SIG-M5 (cell line): ENCODE measurements around the gene CCDC27.

Experiments
- DNase-seq: peaks from one replicate; lab custom pipeline; 2025; lab: John Stamatoyannopoulos, UW

The CCDC27 gene

DNA sequence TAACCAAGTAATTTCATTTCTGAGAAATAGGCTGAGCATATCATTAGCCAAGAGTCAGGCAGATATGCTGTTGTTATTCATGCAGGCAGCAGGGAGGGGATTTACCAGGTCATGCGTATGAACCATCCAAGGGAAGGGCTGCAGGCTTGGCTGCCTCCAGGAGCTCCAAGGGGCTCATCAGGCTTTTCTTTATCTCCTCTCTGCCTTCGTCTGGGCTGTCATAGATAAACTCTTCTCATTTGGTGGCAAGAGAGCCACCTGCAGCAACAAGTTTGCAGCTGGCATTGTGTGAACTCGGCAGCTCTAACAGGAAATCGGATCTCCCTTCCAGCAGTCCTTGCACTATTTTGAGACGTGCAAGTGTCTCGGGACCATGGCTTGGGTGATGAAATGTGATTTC lies 7.5 kb downstream of the CCDC27 start:
- no peak for DNase-seq

DNA sequence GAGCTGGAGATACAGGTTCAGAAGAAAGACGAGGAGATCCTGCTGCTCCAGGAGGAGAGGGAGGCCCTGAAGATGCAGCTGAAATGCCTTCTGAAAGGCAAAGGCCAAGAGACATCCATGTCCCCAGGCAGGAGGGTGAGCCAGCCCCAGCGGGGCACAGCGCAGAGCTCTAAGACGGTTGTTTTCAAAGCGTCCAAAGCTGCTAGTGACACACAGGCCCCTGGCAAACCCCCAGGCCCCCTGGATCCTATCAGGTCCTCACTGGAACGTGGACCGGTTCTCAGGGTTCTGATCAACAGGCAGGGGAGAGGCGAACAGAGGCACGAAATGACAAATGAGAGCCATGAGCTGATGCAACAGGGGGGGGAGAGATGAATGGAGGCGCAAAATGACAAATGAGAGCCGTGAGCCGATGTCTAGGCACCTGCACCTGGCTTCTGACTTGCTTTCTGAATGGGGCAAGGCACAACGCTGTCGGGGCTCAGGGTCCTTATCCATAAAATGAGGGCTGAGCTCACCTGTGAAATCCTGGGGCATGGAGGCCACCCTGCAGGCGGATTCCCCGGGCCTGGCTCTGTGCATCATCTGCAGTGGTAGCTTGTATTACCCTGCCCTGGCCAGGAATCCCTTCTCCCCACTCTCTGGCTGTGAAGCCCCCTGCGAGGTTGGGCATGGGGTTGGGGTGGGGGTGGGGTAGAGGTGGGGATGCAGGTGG lies 9.2 kb downstream of the CCDC27 start:
- no peak for DNase-seq

GRCh38 chr1:3762151-3762872 lies 10.1 kb downstream of the CCDC27 start:
- no peak for DNase-seq

DNA sequence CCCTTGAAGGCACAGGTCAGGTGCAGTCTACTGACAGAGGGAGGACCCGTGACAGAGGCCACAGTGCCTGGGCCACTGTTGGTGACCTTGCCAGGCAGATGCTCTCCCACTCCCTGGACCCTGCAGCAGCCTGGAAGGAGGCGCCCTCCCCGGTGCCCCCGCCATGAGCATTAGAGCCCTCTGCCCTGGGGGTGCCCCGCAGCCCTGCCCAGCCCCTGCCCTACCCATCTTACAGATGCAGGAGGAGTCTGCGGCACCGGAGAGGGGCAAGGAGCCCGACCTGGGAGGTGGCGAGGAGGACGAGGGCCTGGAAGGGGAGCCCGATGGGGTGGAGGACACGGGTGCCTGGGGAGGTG lies 10.6 kb downstream of the CCDC27 start:
- no peak for DNase-seq

DNA sequence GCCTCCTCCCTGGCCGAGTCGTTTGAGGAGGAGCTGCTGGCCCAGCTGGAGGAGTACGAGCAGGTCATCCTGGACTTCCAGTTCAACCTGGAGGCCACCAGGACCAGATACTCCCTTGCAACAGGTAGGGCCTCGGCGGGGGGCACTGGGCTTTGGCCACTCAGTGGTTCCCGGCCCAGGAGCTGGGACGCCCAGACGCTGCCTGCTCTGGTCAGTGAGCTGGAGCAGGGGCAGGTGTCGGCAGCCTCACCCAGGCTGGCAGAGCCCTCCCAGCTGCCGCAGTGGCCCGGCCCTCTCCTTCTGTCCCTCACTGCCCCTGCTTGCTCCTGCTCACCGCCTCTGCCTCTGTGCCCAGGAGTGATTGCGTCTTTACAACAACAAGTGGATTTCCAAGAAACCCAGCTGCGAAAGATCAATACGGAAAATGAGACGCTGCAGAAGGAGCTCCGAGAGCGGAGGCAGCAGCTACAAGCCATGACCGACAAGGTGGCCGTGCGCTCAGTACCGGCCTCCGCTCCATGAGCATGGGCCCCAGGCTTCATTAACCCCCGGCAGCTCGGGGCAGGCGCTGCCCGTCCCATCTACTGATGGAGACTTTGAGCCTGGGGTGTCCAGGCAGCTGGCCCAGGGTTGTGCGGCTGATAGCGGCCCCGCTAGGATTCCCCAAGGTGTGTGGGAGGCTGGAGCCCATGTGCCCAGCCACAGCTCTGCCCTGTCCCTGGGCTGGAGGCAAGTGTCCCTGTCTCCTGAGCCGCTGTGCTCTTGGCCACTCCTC lies 11.3 kb downstream of the CCDC27 start:
- no peak for DNase-seq

- no peak for DNase-seq
Observed at GRCh38 chr1:3767328-3767925, 15.2 kb downstream of the CCDC27 start.

DNA sequence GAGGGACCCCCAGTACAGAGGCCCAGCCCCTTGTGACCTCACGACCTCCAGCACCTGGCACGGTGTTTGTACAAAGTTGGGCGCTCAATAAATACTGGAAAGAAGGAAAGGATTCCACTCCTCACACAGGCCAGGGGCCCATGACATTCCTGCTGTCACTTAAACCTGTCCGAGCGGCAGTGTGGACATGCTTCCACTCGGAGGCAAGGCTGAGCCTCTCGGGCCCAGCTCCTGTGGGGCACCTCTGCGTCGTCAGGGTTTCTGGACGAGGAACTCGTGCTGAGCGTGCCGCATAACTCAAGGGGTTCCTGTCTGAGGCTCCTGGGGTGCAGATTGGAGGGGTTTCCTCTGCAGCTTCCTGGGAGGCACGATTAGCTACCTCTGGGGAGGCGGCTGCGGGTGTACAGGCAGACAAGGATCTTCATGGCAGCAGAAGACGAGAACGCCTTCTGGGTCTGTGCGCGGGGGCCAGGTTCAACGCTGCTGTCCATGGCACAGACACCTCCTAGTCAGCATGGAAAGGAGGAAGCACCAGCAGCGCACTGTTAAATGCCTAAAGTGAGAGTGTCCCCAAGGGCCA lies 16.7 kb downstream of the CCDC27 start:
- DNase-seq = no peak

DNA sequence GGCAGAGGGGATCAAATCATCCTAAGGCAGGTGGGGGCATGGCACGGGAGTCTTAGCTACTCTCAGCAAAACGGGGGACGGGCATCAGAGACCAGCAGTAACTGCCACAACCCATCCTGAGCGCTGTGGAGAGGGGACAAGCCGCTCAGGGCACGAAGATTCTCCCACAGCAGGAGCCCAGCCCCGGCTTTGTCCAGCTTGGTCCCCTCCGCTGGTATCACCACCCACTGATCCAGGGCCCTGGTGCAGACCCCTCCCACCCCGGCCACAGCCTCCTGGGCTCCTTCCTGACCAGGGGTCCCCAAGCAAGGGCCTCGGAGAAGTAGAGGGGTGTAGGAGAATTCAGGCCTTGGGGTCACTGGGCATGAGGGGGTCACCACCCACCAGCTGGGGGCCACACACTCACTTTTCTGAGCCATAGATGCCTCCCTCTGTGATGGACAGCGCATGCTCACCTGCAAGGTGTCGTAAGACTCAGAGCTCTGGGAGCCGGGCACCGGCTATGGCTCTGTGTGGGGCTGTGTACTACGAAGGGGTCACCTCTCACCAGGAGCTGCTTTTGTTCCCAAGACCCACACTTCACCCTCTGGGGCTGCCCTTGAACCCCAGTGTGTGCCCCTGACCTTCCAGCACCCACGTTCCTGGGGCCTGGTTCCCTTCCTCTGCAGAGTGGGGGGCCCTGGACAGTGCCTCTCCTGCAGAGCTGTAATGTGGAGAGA lies 18.0 kb downstream of the CCDC27 start:
- no peak for DNase-seq

DNA sequence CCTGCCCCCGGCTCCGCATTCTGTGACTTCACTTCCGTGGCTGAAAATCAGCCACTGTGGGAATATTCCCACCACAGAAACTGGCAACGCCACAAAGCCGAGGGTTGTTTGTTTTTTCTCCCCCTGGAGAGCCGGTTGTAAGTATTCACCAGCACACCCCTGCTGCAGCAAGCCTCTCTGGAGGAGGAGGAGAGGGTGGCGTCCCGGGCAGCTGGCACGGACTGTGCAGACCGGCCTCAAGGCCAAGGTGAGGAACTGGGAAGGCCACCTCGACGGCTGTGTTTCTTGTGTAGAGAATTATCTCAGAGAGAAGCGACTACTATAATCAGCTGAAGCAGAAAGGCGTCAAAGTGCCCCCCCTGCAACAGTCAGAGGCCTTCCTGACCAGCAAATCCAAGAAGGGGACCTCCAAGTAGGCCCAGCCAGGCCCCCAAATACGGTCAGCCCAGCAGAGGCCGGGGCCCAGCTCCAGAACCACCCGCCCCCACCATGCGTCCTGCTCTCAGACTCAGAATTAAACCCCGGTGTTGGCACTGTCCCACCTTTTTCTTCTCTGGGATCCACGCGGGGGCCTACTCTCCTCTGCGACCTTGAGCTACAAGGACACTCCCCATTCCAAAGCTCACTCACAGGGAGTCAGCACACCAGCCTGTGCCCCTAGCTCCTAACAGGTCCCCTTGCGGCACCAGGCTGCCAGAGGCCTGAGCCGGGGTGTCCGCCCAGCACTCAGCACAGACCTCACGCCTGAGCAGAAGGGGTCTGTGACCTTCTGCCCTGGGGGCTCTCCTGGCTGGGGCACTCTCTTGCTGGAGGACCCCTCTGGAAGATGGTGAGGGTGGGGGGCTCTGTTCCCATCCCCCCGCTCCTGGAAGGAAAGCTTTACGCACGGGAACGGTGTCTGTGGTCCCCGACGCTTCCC lies 19.1 kb downstream of the CCDC27 start:
- no peak for DNase-seq

DNA sequence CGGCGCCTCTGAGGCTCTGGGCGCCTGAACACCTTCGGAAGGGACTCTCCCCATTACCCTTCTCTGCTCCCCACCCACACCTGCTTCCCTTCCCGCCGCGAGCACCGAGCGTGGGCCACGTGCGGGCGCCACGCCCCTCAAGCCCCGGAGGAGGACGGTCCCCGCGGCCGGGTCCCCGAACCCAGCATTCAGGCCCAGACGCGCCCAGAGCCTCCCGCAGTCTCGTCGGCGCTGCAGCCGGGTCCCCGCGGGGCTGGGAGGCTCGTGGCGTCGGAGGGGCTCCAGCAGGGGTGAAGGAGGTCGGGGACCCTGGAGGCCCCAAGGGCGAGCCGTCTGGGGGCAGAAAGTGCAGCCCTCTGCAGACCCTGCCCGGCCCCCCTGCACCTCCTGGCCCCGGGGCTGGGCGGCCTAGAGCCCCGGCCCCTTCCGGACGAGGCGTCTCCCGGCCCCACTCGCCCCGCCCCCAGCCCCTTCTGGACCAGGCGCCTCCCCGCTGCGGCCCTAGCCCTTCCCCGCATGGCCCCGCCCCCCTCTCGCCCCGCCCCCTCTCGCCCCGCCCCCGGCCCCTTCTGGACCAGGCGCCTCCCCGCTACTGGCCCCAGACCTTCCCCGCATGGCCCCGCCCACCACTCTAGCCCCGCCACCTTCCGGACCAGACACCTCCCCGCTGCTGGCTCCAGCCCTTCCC lies 19.9 kb downstream of the CCDC27 start:
- DNase-seq = no peak

- no peak for DNase-seq
Observed at GRCh38 chr1:3772715-3773571, 20.7 kb downstream of the CCDC27 start, which contains the start of gene SMIM1. TSS of gene SMIM1 (plus strand) at chr1:3772749. CDS start at chr1:3775374, 2,625 bp downstream.

DNA sequence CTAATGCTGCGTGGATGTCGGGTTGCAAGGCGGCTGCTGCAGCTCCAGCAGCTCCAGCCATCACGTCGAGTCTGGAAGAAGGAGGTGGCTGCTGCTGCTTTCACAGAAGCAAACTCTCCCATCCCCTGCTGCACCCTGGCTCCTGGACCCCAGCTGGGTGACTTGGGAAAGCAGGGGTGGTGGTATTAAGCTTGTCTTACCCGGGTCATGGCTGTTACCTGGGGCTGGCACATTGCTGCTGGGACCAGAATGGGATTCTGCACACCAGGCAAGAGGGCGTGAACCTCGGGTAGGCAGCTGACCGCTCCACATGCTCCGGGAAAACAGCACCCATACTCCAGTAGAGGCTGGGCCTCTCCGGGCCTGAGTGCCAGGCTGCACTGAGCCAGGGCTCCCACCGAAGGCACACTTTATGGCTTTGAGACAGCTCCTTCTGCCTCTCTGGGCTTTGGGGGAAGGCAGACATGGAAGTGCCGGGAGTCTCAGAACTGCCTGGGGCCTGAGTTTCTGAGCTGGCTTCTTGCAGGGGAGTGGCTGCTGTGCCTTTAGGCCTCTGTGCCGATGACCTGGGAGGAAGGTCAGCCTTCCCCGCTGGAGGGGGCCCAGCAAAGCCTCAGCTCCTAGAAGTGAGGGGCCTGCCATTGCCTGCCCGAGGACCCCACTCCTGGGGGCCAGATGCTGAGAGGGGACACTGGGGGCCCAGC lies 21.5 kb downstream of the CCDC27 start:
- no peak for DNase-seq

- no peak for DNase-seq
Observed at GRCh38 chr1:3774276-3774945, 22.2 kb downstream of the CCDC27 start.

DNA sequence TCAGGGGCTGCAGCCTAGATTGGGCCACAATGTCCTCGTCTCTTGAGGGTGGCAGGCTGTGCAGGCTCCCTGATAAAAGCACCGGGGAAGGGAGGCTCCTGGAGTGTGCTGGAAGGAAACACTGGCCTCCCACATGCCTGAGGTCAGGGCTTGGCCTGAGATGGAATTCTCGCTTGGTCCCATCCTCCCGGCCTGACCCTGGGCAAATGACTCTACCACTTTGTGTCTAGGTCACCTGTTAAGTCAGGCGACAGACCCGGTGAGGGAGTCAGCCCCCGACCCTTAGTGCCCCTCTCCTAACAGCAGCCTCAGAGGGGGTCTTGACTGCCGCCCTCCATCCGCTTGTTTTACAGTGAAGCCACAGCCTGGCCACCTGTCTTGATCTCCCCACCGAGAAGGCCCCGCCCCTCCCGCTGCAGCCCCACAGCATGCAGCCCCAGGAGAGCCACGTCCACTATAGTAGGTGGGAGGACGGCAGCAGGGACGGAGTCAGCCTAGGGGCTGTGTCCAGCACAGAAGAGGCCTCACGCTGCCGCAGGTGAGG lies 22.8 kb downstream of the CCDC27 start:
- DNase-seq = no peak

DNA sequence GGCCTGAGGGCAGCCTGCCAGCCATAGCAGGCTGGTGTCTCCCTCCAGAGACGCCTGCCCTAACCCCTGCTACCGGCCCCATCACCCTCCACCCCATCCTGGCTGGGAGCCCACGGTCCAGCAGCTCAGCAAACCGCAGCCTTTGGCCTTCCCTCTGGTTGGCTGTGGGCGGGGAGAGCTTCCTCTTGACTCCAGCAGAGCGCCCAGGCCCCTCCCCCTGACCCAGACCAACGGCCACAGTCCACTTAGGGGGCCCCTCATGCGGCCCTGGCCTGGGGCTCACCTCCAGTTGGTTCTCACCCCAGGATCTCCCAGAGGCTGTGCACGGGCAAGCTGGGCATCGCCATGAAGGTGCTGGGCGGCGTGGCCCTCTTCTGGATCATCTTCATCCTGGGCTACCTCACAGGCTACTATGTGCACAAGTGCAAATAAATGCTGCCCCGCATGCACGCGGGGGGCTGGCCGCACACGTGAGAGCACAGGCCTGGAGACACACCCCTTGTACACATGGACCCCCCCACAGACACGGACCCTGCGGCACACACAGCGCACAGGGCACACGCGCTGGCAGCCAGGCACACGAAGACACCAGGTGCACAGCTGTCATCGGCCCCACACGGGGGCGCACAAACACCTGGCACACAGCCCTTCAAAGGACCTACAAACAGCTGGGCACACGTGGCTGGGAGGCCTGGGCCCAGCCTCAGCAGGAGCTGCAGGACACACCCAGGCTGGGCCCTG lies 23.4 kb downstream of the CCDC27 start:
- no peak for DNase-seq

DNA sequence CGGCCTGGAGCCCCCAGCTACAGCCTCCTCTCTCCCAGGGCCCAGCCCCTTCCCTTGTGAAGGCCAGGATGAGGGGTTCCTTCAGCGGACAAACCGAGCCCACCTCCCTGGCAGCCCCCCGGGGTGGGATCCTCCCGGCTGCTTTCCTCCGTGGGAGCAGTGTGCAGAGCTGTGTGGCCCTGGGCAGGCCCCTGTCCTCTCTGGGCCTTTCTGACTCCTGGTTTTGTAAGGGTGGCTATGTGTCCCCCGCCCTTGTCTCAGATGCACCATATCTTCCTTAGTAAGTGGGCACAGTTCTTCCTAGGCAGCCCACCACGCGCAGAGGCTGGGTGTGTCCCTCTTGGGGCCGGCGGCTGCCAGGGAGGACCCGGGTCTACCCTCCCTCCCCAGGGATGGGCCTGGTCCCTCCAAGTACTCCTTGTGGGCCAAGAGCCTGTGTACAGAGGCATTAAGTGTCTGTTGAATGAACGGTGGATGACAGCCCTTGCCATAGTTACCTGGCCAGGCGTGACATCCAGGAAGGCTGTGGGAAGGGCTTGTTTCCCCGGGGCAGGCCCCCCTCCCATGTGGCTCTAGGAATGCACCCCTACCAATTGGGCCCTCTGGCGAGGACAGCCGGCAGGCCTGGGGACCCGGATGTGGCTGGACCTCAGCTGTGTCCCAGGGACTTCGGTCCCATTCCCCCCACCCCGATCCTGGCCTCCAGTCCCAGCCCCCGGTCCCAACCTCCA lies 24.1 kb downstream of the CCDC27 start:
- DNase-seq = no peak
